Type B pancreatic cell (in vitro differentiated cells): ENCODE data around the gene FRAS1. TPM values are rescaled to one million over a fixed set of nuclear protein-coding genes. Genes with fewer than 3 reads are reported as not detected.

Experiments
- DNase-seq: peaks from one replicate; pipeline ENCODE4 v3.0.0; 2021; ENCODE audit warnings: mixed read lengths; ENCODE audit not compliant: unreplicated experiment; ENCODE audit errors: extremely low spot score
- H3K27ac Mint-ChIP-seq: 2 replicates; pipeline ENCODE4 v1.8.0; 2021; ENCODE audit warnings: mild to moderate bottlenecking, mixed read lengths
- H3K27me3 Mint-ChIP-seq: 2 replicates; pipeline ENCODE4 v1.8.0; 2021; ENCODE audit warnings: mixed read lengths
- H3K36me3 Mint-ChIP-seq: 2 replicates; pipeline ENCODE4 v1.8.0; 2021; ENCODE audit warnings: mixed read lengths
- H3K4me1 Mint-ChIP-seq: one replicate; pipeline ENCODE4 v1.8.0; 2021; ENCODE audit warnings: mixed read lengths; ENCODE audit not compliant: unreplicated experiment
- H3K4me3 Mint-ChIP-seq: 2 replicates; pipeline ENCODE4 v1.8.0; 2021; ENCODE audit warnings: mild to moderate bottlenecking, mixed read lengths
- H3K9me3 Mint-ChIP-seq: 2 replicates; pipeline ENCODE4 v1.8.0; 2021; ENCODE audit warnings: mixed read lengths
- total RNA-seq: library from RNA; stranded (reverse); gene quantifications from 2 replicates; pipeline ENCODE4 v1.2.1, GENCODE V29; 2021; ENCODE audit warnings: low replicate concordance
- TF ChIP-seq, protein P1 (sequence below): fragments of 200-600 bp; sonication (generic); conservative IDR thresholded peaks from 2 replicates; pipeline ENCODE4 v1.5.0; 2021; ENCODE audit warnings: antibody characterized with exemption, mild to moderate bottlenecking

FRAS1 gene
- total RNA-seq, 1 donor from 2014 or later = 37.7 TPM

- no peak for DNase-seq
- Mint-ChIP-seq H3K36me3 (no peaks in the 10 kb centered on the region), H3K4me1 (peaks cover 19% of the 10 kb centered on the region), H3K27me3 (no peaks in the 10 kb centered on the region), H3K9me3 (peaks cover 3% of the 10 kb centered on the region), H3K4me3 (no peak overlapping the region), H3K27ac (no peak overlapping the region)
- TF ChIP-seq, protein P1, sequence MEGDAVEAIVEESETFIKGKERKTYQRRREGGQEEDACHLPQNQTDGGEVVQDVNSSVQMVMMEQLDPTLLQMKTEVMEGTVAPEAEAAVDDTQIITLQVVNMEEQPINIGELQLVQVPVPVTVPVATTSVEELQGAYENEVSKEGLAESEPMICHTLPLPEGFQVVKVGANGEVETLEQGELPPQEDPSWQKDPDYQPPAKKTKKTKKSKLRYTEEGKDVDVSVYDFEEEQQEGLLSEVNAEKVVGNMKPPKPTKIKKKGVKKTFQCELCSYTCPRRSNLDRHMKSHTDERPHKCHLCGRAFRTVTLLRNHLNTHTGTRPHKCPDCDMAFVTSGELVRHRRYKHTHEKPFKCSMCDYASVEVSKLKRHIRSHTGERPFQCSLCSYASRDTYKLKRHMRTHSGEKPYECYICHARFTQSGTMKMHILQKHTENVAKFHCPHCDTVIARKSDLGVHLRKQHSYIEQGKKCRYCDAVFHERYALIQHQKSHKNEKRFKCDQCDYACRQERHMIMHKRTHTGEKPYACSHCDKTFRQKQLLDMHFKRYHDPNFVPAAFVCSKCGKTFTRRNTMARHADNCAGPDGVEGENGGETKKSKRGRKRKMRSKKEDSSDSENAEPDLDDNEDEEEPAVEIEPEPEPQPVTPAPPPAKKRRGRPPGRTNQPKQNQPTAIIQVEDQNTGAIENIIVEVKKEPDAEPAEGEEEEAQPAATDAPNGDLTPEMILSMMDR = no peak
These were observed 140.8 kb downstream of the FRAS1 start for GRCh38 chr4:78197947-78198346.

DNA sequence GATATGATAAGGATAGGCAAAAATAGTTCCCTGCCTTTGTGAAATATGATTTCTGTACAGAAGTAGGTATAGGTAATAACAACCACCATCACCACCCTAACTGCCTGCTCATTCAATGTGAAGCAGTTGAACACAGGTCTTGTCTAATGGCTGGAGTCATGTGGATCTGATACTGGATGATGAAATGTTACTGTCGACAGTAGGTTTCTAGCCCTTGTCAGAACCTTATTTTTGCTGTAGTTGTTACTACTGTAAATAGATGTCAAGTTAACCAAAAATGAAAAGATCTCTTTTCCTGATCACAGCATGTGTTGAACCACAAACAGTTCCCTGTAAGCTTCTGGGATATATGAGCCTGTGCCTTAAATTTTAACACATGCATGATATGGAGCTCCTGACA, 142.9 kb downstream of the FRAS1 start:
- Mint-ChIP-seq H3K36me3 (no peaks in the 10 kb centered on the region), H3K4me3 (no peak overlapping the region), H3K27ac (no peak overlapping the region), H3K9me3 (peaks cover 3% of the 10 kb centered on the region), H3K27me3 (no peaks in the 10 kb centered on the region), H3K4me1 (peaks cover 24% of the 10 kb centered on the region)
- TF ChIP-seq, protein P1 = no peak
- no peak for DNase-seq

DNA sequence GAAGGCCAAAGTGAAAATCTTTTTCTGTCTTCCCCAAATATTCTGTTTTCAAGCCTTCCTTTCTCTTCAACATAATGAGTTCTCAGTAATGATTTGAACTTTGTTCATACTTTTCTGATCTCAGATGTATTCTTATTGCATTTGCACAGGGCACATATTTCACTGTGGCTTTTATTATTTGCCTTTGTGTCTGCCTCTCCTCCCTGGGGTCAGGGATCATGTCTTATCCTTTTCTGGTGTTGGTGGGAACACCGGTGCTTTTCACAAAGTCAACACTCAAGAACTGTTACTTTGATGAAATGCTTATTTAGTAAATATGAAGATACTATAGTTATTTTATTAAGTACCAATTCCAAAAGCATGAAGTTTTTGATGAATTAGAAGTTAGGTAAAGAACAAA, 143.8 kb downstream of the FRAS1 start:
- Mint-ChIP-seq H3K4me3 (no peak overlapping the region), H3K9me3 (peaks cover 3% of the 10 kb centered on the region), H3K4me1 (peaks cover 32% of the 10 kb centered on the region), H3K27me3 (no peaks in the 10 kb centered on the region), H3K27ac (no peak overlapping the region), H3K36me3 (no peaks in the 10 kb centered on the region)
- no peak for DNase-seq
- TF ChIP-seq, protein P1 = no peak

DNA sequence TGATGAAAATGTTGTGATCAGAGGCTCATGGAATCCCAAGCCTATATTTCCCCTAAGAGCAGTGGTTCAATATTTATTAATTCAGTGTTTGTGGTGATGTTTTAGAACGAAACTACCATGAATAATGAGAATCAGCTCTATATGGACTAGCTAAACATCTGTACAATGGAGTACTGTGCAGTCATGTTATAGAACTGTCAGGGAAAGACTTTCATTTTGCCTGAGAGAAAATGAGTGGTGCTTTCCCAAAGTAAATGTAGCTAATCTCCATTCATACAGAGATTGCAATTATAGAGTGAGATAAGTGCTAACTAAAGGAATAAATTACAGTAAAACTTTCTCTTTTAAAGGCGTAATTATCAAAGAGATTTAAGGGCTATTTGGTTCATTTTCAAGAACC, 147.1 kb downstream of the FRAS1 start:
- Mint-ChIP-seq H3K36me3 (no peaks in the 10 kb centered on the region), H3K27me3 (no peaks in the 10 kb centered on the region), H3K4me1 (peaks cover 29% of the 10 kb centered on the region), H3K27ac (no peak overlapping the region), H3K4me3 (no peak overlapping the region), H3K9me3 (no peaks in the 10 kb centered on the region)
- DNase-seq = no peak
- TF ChIP-seq, protein P1 = no peak

- Mint-ChIP-seq H3K27ac (no peak overlapping the region), H3K9me3 (no peaks in the 10 kb centered on the region)
These were observed 148.5 kb downstream of the FRAS1 start for GRCh38 chr4:78205591-78205990.

More at GRCh38 chr4:78205591-78205990, 148.5 kb downstream of the FRAS1 start:
- H3K36me3 Mint-ChIP-seq = peaks cover 5% of the 10 kb centered on the region
- H3K4me1 Mint-ChIP-seq = peaks cover 20% of the 10 kb centered on the region
- no peak for DNase-seq
- TF ChIP-seq, protein P1 = no peak
- H3K4me3 Mint-ChIP-seq = no peak overlapping the region
- no peaks in the 10 kb centered on the region for H3K27me3 Mint-ChIP-seq
